ENCODE data around the gene FAM107A. TPM values are rescaled to one million over a fixed set of nuclear protein-coding genes. Genes with fewer than 3 reads are reported as not detected.
A peak's percentile ranks its signal among the peaks of the same experiment; 100 is the strongest.

Gene FAM107A, protein sequence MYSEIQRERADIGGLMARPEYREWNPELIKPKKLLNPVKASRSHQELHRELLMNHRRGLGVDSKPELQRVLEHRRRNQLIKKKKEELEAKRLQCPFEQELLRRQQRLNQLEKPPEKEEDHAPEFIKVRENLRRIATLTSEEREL
- polyA plus RNA-seq = 10 to 100 TPM in 1 of 4 donors, 1 to 10 TPM in 3; 1.0 to 40.7 (median 2.8) TPM
- long read RNA-seq, donor 1 = 0 reads
- long read RNA-seq, donor 2 = 0 reads
- long read RNA-seq, donor 3 = 0 reads
- long read RNA-seq, donor 4 = 0 reads
- long read RNA-seq, donor 5 = 0 reads
- long read RNA-seq, donor 6, partial matches to known transcripts = 0 of 1 reads
- long read RNA-seq, donor 6, other reads (novel, unspliced or antisense) = 0 of 1 reads
- long read RNA-seq, donor 7 = 0 reads
- long read RNA-seq, donor 8 = 0 reads
- long read RNA-seq, donor 9 = 0 reads
- long read RNA-seq, donor 10 = 0 reads

- Histone ChIP-seq H3K27me3 (ENCODE audit: control insufficient read depth in 3 of 3, insufficient read depth in 3 of 3, low read length in 3 of 3) (peaks cover 0 to 5% (median 0%) of the 10 kb centered on the region in 3 donors), H3K27ac (ENCODE audit: low read depth in 1 of 3, low read length in 2 of 3) (peak within 1 kb of the TSS in 1 of 3 donors; percentile 84), H3K4me3 (ENCODE audit: low read depth in 1 of 3, low read length in 3 of 3) (no peak within 1 kb of the TSS), H3K4me1 (ENCODE audit: control insufficient read depth in 3 of 3, insufficient read depth in 2 of 3, low read depth in 1 of 3, low read length in 2 of 3) (no peaks in the 10 kb centered on the region), H3K9me3 (ENCODE audit: control insufficient read depth in 2 of 2, insufficient read depth in 1 of 2, low read depth in 1 of 2, low read length in 1 of 2) (no peaks in the 10 kb centered on the region), H3K36me3 (ENCODE audit: control insufficient read depth in 3 of 3, insufficient read depth in 2 of 3, low read depth in 1 of 3, low read length in 3 of 3) (no peaks in the 10 kb centered on the region)
- WGBS, 3 donors = 28 to 58% (median 58%) methylated on average over 12 of the region's 12 CpGs
- no peak for FAIRE-seq
- DNase-seq = no peak
These were observed at the start of gene FAM107A for GRCh38 chr3:58577269-58577821. Gene FAM107A, minus strand, starts transcription at chr3:58577391. Its CDS starts 7,531 bp downstream, at chr3:58569860.

- DNase-seq = no peak
- no peak for FAIRE-seq
- Histone ChIP-seq H3K36me3 (ENCODE audit: control insufficient read depth in 3 of 3, insufficient read depth in 2 of 3, low read depth in 1 of 3, low read length in 3 of 3) (no peaks in the 10 kb centered on the region), H3K9me3 (ENCODE audit: control insufficient read depth in 2 of 2, insufficient read depth in 1 of 2, low read depth in 1 of 2, low read length in 1 of 2) (no peaks in the 10 kb centered on the region), H3K27me3 (ENCODE audit: control insufficient read depth in 3 of 3, insufficient read depth in 3 of 3, low read length in 3 of 3) (no peaks in the 10 kb centered on the region), H3K4me1 (ENCODE audit: control insufficient read depth in 3 of 3, insufficient read depth in 2 of 3, low read depth in 1 of 3, low read length in 2 of 3) (peaks cover 2 to 33% (median 16%) of the 10 kb centered on the region in 3 donors), H3K27ac (ENCODE audit: low read depth in 1 of 3, low read length in 2 of 3) (no peak overlapping the region), H3K4me3 (ENCODE audit: low read depth in 1 of 3, low read length in 3 of 3) (no peak overlapping the region)
- WGBS, 3 donors = 85 to 90% (median 88%) methylated on average over 9 of the region's 9 CpGs
These were observed 48.1 kb upstream of the FAM107A start for GRCh38 chr3:58625196-58625824.

DNA sequence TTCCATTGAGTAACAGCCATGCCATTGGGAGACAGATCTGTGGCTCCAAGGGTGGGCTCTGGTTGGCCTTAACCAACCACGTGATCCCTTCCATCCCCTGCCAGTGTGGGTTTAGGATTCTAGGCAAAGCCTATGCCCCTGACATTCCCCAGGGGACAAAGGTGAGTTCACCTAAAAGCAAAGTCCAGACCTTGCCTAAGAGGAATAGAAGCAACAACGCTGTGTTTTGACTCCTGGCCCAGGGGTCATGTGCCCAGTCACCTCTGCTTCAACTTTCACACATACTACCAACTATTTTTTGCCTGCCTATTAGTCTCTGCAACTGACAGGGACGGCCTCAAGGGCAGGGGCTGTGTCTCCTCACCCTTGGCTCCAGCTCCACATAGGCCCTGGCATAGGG, 47.4 kb upstream of the FAM107A start:
- no peak for FAIRE-seq

DNA sequence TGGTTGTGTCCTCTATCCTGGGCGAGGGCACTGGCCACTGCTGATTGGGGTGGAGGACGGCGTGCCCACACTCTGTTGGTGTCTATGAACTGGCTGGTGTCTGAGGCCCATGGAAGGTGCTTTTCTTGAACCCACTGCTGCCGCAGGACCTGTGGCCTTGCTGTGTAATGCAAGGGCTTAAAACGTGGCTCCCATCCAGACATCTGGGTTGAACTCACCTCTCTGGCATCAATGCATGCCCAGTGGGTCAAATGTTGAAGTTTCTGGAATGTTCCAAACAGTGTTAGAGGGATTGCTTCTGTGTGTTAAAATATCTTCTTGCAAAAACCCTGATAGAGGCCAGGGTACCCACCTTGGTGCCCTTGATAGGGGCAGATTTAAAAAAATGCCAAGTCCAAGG, 46.8 kb upstream of the FAM107A start:
- WGBS, 3 donors = 80 to 85% (median 82%) methylated on average over 5 of the region's 5 CpGs
- DNase-seq (no peak), FAIRE-seq (no peak)
- H3K4me1 ChIP-seq (ENCODE audit: control insufficient read depth in 3 of 3, insufficient read depth in 2 of 3, low read depth in 1 of 3, low read length in 2 of 3) = peaks cover 0 to 20% (median 11%) of the 10 kb centered on the region in 3 donors
- H3K4me3 ChIP-seq (ENCODE audit: low read depth in 1 of 3, low read length in 3 of 3) = no peak overlapping the region
- no peaks in the 10 kb centered on the region for H3K36me3 ChIP-seq (ENCODE audit: control insufficient read depth in 3 of 3, insufficient read depth in 2 of 3, low read depth in 1 of 3, low read length in 3 of 3)
- H3K27me3 ChIP-seq (ENCODE audit: control insufficient read depth in 3 of 3, insufficient read depth in 3 of 3, low read length in 3 of 3) = no peaks in the 10 kb centered on the region
- H3K27ac ChIP-seq (ENCODE audit: low read depth in 1 of 3, low read length in 2 of 3) = no peak overlapping the region
- no peaks in the 10 kb centered on the region for H3K9me3 ChIP-seq (ENCODE audit: control insufficient read depth in 2 of 2, insufficient read depth in 1 of 2, low read depth in 1 of 2, low read length in 1 of 2)

More for the DNA sequence above, 47.4 kb upstream of the FAM107A start:
- Histone ChIP-seq H3K27ac (ENCODE audit: low read depth in 1 of 3, low read length in 2 of 3) (no peak overlapping the region), H3K36me3 (ENCODE audit: control insufficient read depth in 3 of 3, insufficient read depth in 2 of 3, low read depth in 1 of 3, low read length in 3 of 3) (no peaks in the 10 kb centered on the region), H3K4me1 (ENCODE audit: control insufficient read depth in 3 of 3, insufficient read depth in 2 of 3, low read depth in 1 of 3, low read length in 2 of 3) (peaks cover 2 to 25% (median 12%) of the 10 kb centered on the region in 3 donors), H3K9me3 (ENCODE audit: control insufficient read depth in 2 of 2, insufficient read depth in 1 of 2, low read depth in 1 of 2, low read length in 1 of 2) (no peaks in the 10 kb centered on the region), H3K27me3 (ENCODE audit: control insufficient read depth in 3 of 3, insufficient read depth in 3 of 3, low read length in 3 of 3) (no peaks in the 10 kb centered on the region), H3K4me3 (ENCODE audit: low read depth in 1 of 3, low read length in 3 of 3) (no peak overlapping the region)
- WGBS, 3 donors = 56 to 64% (median 63%) methylated on average over 3 of the region's 3 CpGs
- DNase-seq = no peak

DNA sequence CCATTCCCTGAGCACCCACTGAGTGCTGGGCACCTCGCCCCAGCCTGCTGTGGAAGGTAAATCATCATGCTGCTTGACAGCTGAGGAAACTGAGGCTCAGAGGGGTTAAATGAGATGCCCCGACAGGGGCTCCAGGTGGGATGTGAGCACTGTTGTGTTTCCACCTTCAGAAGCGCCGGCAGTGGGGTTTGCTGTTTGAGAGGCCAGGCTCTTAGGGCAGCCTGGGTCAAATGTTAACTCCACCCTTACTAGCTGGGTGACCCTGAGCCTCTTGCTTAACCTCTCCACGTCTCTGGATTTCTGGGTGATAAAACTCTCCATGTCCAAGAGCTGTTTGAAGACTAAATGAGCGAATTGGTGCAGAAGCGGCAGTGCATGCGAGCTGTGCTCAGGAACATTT, 46.3 kb upstream of the FAM107A start:
- no peak overlapping the region for H3K27ac ChIP-seq (ENCODE audit: low read depth in 1 of 3, low read length in 2 of 3)
- H3K4me3 ChIP-seq (ENCODE audit: low read depth in 1 of 3, low read length in 3 of 3) = no peak overlapping the region
- no peak for DNase-seq
- peaks cover 0 to 15% (median 11%) of the 10 kb centered on the region in 3 donors for H3K4me1 ChIP-seq (ENCODE audit: control insufficient read depth in 3 of 3, insufficient read depth in 2 of 3, low read depth in 1 of 3, low read length in 2 of 3)
- no peaks in the 10 kb centered on the region for H3K27me3 ChIP-seq (ENCODE audit: control insufficient read depth in 3 of 3, insufficient read depth in 3 of 3, low read length in 3 of 3)
- 74 to 76% (median 75%) methylated on average over 8 of the region's 8 CpGs for WGBS, 3 donors
- no peak for FAIRE-seq
- H3K9me3 ChIP-seq (ENCODE audit: control insufficient read depth in 2 of 2, insufficient read depth in 1 of 2, low read depth in 1 of 2, low read length in 1 of 2) = no peaks in the 10 kb centered on the region
- no peaks in the 10 kb centered on the region for H3K36me3 ChIP-seq (ENCODE audit: control insufficient read depth in 3 of 3, insufficient read depth in 2 of 3, low read depth in 1 of 3, low read length in 3 of 3)

DNA sequence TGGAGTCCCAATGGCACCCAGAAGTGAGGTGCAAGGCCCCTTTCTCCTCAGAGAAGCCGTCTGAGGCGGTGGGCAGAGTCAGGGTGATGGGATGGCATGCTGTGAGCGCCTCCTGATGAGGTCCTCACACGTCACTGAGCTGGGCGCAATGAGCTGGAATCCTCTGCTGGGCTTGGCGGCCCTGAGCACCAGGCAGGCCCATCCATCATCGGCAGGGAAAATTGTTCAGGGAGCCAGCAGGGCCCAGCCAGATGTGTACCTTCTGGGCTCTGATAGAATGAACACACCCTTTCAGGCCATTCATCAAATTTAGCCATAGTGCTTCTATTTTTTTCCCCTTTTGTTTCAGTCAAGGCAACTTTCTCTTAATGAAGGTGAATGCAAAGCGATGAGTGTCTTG, 45.7 kb upstream of the FAM107A start:
- Histone ChIP-seq H3K4me3 (ENCODE audit: low read depth in 1 of 3, low read length in 3 of 3) (no peak overlapping the region), H3K9me3 (ENCODE audit: control insufficient read depth in 2 of 2, insufficient read depth in 1 of 2, low read depth in 1 of 2, low read length in 1 of 2) (no peaks in the 10 kb centered on the region), H3K27me3 (ENCODE audit: control insufficient read depth in 3 of 3, insufficient read depth in 3 of 3, low read length in 3 of 3) (no peaks in the 10 kb centered on the region), H3K27ac (ENCODE audit: low read depth in 1 of 3, low read length in 2 of 3) (no peak overlapping the region), H3K36me3 (ENCODE audit: control insufficient read depth in 3 of 3, insufficient read depth in 2 of 3, low read depth in 1 of 3, low read length in 3 of 3) (no peaks in the 10 kb centered on the region), H3K4me1 (ENCODE audit: control insufficient read depth in 3 of 3, insufficient read depth in 2 of 3, low read depth in 1 of 3, low read length in 2 of 3) (peaks cover 0 to 9% (median 5%) of the 10 kb centered on the region in 3 donors)
- no peak for FAIRE-seq
- DNase-seq = no peak
- WGBS, 3 donors = 88 to 93% (median 90%) methylated on average over 8 of the region's 8 CpGs

- WGBS, 3 donors = 89 to 91% (median 90%) methylated on average over 4 of the region's 4 CpGs
- no peak for DNase-seq
These were observed 45.2 kb upstream of the FAM107A start for GRCh38 chr3:58622436-58622835.

GRCh38 chr3:58621086-58621830, 44.1 kb upstream of the FAM107A start:
- no peak for FAIRE-seq
- H3K27ac ChIP-seq (ENCODE audit: low read depth in 1 of 3, low read length in 2 of 3) = no peak overlapping the region
- DNase-seq = no peak
- H3K4me1 ChIP-seq (ENCODE audit: control insufficient read depth in 3 of 3, insufficient read depth in 2 of 3, low read depth in 1 of 3, low read length in 2 of 3) = no peaks in the 10 kb centered on the region
- WGBS, 3 donors = 81 to 87% (median 87%) methylated on average over 6 of the region's 6 CpGs
- no peaks in the 10 kb centered on the region for H3K36me3 ChIP-seq (ENCODE audit: control insufficient read depth in 3 of 3, insufficient read depth in 2 of 3, low read depth in 1 of 3, low read length in 3 of 3)
- no peaks in the 10 kb centered on the region for H3K9me3 ChIP-seq (ENCODE audit: control insufficient read depth in 2 of 2, insufficient read depth in 1 of 2, low read depth in 1 of 2, low read length in 1 of 2)
- H3K27me3 ChIP-seq (ENCODE audit: control insufficient read depth in 3 of 3, insufficient read depth in 3 of 3, low read length in 3 of 3) = no peaks in the 10 kb centered on the region
- no peak overlapping the region for H3K4me3 ChIP-seq (ENCODE audit: low read depth in 1 of 3, low read length in 3 of 3)

More at GRCh38 chr3:58622436-58622835, 45.2 kb upstream of the FAM107A start:
- Histone ChIP-seq H3K36me3 (ENCODE audit: control insufficient read depth in 3 of 3, insufficient read depth in 2 of 3, low read depth in 1 of 3, low read length in 3 of 3) (no peaks in the 10 kb centered on the region), H3K4me3 (ENCODE audit: low read depth in 1 of 3, low read length in 3 of 3) (no peak overlapping the region), H3K27me3 (ENCODE audit: control insufficient read depth in 3 of 3, insufficient read depth in 3 of 3, low read length in 3 of 3) (no peaks in the 10 kb centered on the region), H3K27ac (ENCODE audit: low read depth in 1 of 3, low read length in 2 of 3) (no peak overlapping the region), H3K4me1 (ENCODE audit: control insufficient read depth in 3 of 3, insufficient read depth in 2 of 3, low read depth in 1 of 3, low read length in 2 of 3) (peaks cover 0 to 5% (median 3%) of the 10 kb centered on the region in 3 donors), H3K9me3 (ENCODE audit: control insufficient read depth in 2 of 2, insufficient read depth in 1 of 2, low read depth in 1 of 2, low read length in 1 of 2) (no peaks in the 10 kb centered on the region)
- no peak for FAIRE-seq
